Measurements from ENCODE around the gene BTBD9. TPM values are rescaled to one million over a fixed set of nuclear protein-coding genes. Genes with fewer than 3 reads are reported as not detected.

Gene BTBD9
- total RNA-seq, 1 experiment from 2014 or later: 8.9 TPM

- Mint-ChIP-seq H3K36me3 (ENCODE audit: insufficient read depth in 1 of 3, low read depth in 3 of 3) (no peaks in the 10 kb centered on the region), H3K27me3 (ENCODE audit: low read depth) (no peaks in the 10 kb centered on the region), H3K9me3 (no peaks in the 10 kb centered on the region), H3K4me1 (peaks cover 10 to 11% of the 10 kb centered on the region in 2 experiments), H3K4me3 (no peak overlapping the region), H3K27ac (no peak overlapping the region)
- Histone ChIP-seq H2BK5ac (ENCODE audit: insufficient read length, low read length) (no peak overlapping the region), H3K9ac (ENCODE audit: extremely low read depth, insufficient read length, low read length) (no peak overlapping the region), H2AFZ (ENCODE audit: low read length) (no peak overlapping the region), H3K4ac (ENCODE audit: low read depth, low read length) (no peak overlapping the region), H2BK20ac (ENCODE audit: low read depth, low read length, poor library complexity, severe bottlenecking) (no peak overlapping the region), H3K23ac (ENCODE audit: insufficient read length, low read depth, low read length) (no peak overlapping the region), H3K4me2 (ENCODE audit: insufficient read depth, insufficient read length, low read length) (no peak overlapping the region), H2BK120ac (ENCODE audit: low read depth, low read length, poor library complexity, severe bottlenecking) (no peak overlapping the region), H3K14ac (ENCODE audit: insufficient read depth, low read length) (no peak overlapping the region), H3T11ph (ENCODE audit: low read length) (no peak overlapping the region), H3K18ac (ENCODE audit: insufficient read length, low read depth, low read length) (no peak overlapping the region), H3K27ac (ENCODE audit: insufficient read length, low read depth, low read length) (no peak overlapping the region), H3K23me2 (ENCODE audit: insufficient read length, low read depth, low read length, poor library complexity, severe bottlenecking) (no peaks in the 10 kb centered on the region), H3K79me2 (ENCODE audit: insufficient read depth, low read length) (no peaks in the 10 kb centered on the region), H4K20me1 (ENCODE audit: control insufficient read depth, insufficient read depth, insufficient read length) (no peaks in the 10 kb centered on the region), H2BK15ac (ENCODE audit: low read depth, low read length) (no peak overlapping the region), H3K27me3 (ENCODE audit: insufficient read depth, low read length) (no peaks in the 10 kb centered on the region), H4K91ac (ENCODE audit: insufficient read length, low read depth, low read length) (no peak overlapping the region), H3K56ac (ENCODE audit: insufficient read length, low read depth, low read length) (no peak overlapping the region), H4K8ac (replicated peaks; ENCODE audit: insufficient read length, low read depth, low read length) (no peak overlapping the region), H2BK12ac (ENCODE audit: insufficient read length, low read depth, low read length) (no peak overlapping the region), H3K79me1 (ENCODE audit: insufficient read depth, low read depth, low read length, poor library complexity, severe bottlenecking) (no peaks in the 10 kb centered on the region), H3K4me1 (ENCODE audit: insufficient read depth, low read length) (peaks cover 2% of the 10 kb centered on the region; the same call in 1 of the 2 replicates), H4K5ac (ENCODE audit: insufficient read length, low read depth, low read length) (no peak overlapping the region), H2AK5ac (ENCODE audit: insufficient read length, low read length) (no peak overlapping the region), H3K9me3 (ENCODE audit: control insufficient read depth, low read depth, low read length) (no peaks in the 10 kb centered on the region)
- DNase-seq: no peak
- WGBS (ENCODE audit: extremely low coverage, insufficient read length, low lambda C conversion rate): no CpG with 5 or more reads among the region's 5 CpGs
- no peak for TF ChIP-seq CTCF (conservative IDR thresholded peaks at IDR 0.05)
Measured at GRCh38 chr6:38505826-38506225, 133.9 kb downstream of the BTBD9 start.

Data from H9 (cell line).